GM21528 (cell line): ENCODE data around the gene OR14J1.
"Not testable (repeated sequence)": the region's sequence is repeated elsewhere in the genome, so short reads cannot be mapped to it uniquely, and the experiment has no call there.

Experiments used
- ATAC-seq: cut with Tn5 transposase; IDR thresholded peaks from one replicate; pipeline ENCODE4 v1.9.1; 2021; ENCODE audit warnings: mild to moderate bottlenecking, moderate library complexity; ENCODE audit not compliant: unreplicated experiment, low FRiP score

OR14J1 gene

GRCh38 chr6:29301316-29301715 lies at the start of gene OR14J1:
Gene OR14J1 (plus strand): TSS chr6:29301701. CDS start chr6:29306690, 4,989 bp downstream.
- ATAC-seq, result no peak

GRCh38 chr6:29251736-29252135 lies 49.8 kb upstream of the OR14J1 start:
- no peak for ATAC-seq

GRCh38 chr6:29255530-29255929 lies 46.0 kb upstream of the OR14J1 start:
- no peak for ATAC-seq

GRCh38 chr6:29259721-29260120 lies 41.8 kb upstream of the OR14J1 start:
- ATAC-seq, result no peak

- ATAC-seq, result no peak
Measured at GRCh38 chr6:29263001-29263400, 38.5 kb upstream of the OR14J1 start.

- ATAC-seq, result no peak
Measured at GRCh38 chr6:29294499-29294914, 7.0 kb upstream of the OR14J1 start.

GRCh38 chr6:29295181-29295585 lies 6.3 kb upstream of the OR14J1 start:
- no peak for ATAC-seq

GRCh38 chr6:29295623-29296022 lies 5.9 kb upstream of the OR14J1 start:
- no peak for ATAC-seq

GRCh38 chr6:29319931-29320330 lies 18.4 kb downstream of the OR14J1 start:
- ATAC-seq, result no peak

- ATAC-seq, result not testable (repeated sequence)
Measured at GRCh38 chr6:29323332-29323731, 21.8 kb downstream of the OR14J1 start.

GRCh38 chr6:29325777-29326176 lies 24.3 kb downstream of the OR14J1 start:
- no peak for ATAC-seq

- no peak for ATAC-seq
Measured at GRCh38 chr6:29332676-29333075, 31.2 kb downstream of the OR14J1 start.

GRCh38 chr6:29336269-29336668 lies 34.8 kb downstream of the OR14J1 start:
- no peak for ATAC-seq

GRCh38 chr6:29345380-29345779 lies 43.9 kb downstream of the OR14J1 start:
- ATAC-seq, result no peak

- not testable (repeated sequence) for ATAC-seq
Measured at GRCh38 chr6:29349348-29349747, 47.8 kb downstream of the OR14J1 start.

GRCh38 chr6:29354980-29355379 lies 53.5 kb downstream of the OR14J1 start:
- ATAC-seq, result no peak

GRCh38 chr6:29355603-29356002 lies 54.1 kb downstream of the OR14J1 start:
- no peak for ATAC-seq
